ENCODE measurements around the gene YIPF3.

DNA sequence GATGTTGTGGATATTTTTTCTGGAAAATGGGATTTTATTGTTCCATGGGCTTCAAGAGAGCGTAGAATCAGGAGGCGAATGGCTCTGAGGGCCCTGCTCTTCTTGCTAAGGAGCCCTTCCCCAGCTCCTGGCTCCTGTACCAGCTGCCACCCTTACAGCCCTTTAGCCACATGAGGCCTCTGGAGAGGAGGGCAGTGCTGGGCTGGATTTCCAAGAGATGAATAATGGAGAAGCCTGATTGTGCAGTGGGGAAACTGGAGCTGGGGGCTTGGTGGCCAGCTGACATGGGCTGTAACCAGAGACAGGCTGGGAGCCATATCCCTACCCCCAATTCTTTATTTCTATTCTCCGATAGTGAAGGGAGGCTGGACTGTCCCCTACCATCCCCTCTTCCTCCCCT, 15.8 kb downstream of the YIPF3 start:
- TF ChIP-seq CTCF (conservative IDR thresholded peaks at IDR 0.05; ENCODE audit: low read length) = no peak
- no peak for TF ChIP-seq EZH2phosphoT487 (IDR thresholded peaks at IDR 0.05; ENCODE audit: borderline replicate concordance, low read depth, low read length)

Data from OCI-LY7 (cell line).